LNCaP clone FGC (cell line): ENCODE results near the gene IQSEC1.

Experiments
- DNase-seq: peaks from one replicate; pipeline ENCODE4 v3.0.0-alpha.2; 2011; ENCODE audit warnings: low read depth
- H3K4me3 ChIP-seq: 2 replicates; pipeline ENCODE4 v1.5.1; 2011; ENCODE audit warnings: mild to moderate bottlenecking, low read depth, low read length, control low read depth
- TF ChIP-seq, protein P1 (sequence below): IDR thresholded peaks from 2 replicates; pipeline ENCODE4 v1.5.1; 2012; ENCODE audit warnings: mild to moderate bottlenecking; ENCODE audit not compliant: control insufficient read depth, insufficient read depth; ENCODE audit errors: extremely low read depth

Gene IQSEC1

DNA sequence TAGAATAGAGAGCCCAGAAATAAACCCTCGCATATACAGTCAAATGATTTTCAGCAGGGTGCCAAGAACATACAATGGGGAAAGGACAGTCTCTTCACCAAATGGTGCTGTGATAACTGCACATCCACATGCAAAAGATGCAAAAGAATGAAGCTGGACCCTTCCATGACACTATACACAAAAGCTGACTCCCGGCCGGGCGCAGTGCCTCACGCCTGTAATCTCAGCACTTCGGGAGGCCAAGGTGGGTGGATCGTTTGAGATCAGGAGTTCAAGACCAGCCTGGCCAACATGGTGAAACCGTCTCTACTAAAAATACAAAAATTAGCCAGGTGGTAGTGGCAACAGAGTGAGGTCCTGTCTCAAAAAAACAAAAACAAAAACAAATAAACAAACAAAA is 43.2 kb upstream of the IQSEC1 start:
- TF ChIP-seq, protein P1, sequence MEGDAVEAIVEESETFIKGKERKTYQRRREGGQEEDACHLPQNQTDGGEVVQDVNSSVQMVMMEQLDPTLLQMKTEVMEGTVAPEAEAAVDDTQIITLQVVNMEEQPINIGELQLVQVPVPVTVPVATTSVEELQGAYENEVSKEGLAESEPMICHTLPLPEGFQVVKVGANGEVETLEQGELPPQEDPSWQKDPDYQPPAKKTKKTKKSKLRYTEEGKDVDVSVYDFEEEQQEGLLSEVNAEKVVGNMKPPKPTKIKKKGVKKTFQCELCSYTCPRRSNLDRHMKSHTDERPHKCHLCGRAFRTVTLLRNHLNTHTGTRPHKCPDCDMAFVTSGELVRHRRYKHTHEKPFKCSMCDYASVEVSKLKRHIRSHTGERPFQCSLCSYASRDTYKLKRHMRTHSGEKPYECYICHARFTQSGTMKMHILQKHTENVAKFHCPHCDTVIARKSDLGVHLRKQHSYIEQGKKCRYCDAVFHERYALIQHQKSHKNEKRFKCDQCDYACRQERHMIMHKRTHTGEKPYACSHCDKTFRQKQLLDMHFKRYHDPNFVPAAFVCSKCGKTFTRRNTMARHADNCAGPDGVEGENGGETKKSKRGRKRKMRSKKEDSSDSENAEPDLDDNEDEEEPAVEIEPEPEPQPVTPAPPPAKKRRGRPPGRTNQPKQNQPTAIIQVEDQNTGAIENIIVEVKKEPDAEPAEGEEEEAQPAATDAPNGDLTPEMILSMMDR, result no peak

DNA sequence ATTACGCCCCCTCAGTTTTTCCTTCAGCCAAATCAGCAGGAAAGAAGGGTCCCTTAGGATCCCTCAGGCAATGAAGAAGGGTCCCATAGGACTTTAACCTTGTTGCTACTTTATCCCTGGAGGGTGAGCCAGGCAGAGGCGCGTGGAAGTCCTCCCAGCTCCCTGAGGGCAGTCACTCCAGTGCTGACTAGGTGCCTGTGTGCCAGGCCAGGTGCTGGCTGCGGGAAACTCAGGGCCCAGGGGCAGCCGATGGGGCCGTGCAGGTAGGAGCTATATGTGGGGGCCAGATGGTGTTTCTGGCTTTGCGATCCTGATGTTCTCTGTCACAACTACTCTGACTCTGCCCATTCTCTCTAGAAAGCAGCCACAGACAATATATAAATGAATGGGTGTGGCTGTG is 42.8 kb upstream of the IQSEC1 start:
- TF ChIP-seq, protein P1, result no peak
- no peak overlapping the region for H3K4me3 ChIP-seq
- no peak for DNase-seq

More for the DNA sequence above, 43.2 kb upstream of the IQSEC1 start:
- H3K4me3 ChIP-seq, result no peak overlapping the region
- DNase-seq, result no peak

DNA sequence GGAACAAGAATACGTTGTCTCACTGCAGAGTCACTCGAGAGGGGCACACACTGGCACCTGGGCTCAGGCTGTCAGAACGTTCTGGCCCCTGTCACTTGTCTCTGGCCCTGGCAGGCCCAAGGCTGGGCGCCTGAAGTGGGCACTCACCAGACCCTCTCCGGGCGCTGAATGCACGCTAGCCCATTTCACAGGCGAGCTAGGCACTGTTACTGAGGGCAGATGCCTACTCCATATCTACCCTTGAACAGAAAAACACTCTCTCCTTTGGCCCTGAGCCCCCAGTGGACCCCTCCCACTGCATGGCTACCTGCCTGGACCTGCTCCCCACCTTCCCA is 42.3 kb upstream of the IQSEC1 start:
- H3K4me3 ChIP-seq, result no peak overlapping the region
- DNase-seq, result no peak

DNA sequence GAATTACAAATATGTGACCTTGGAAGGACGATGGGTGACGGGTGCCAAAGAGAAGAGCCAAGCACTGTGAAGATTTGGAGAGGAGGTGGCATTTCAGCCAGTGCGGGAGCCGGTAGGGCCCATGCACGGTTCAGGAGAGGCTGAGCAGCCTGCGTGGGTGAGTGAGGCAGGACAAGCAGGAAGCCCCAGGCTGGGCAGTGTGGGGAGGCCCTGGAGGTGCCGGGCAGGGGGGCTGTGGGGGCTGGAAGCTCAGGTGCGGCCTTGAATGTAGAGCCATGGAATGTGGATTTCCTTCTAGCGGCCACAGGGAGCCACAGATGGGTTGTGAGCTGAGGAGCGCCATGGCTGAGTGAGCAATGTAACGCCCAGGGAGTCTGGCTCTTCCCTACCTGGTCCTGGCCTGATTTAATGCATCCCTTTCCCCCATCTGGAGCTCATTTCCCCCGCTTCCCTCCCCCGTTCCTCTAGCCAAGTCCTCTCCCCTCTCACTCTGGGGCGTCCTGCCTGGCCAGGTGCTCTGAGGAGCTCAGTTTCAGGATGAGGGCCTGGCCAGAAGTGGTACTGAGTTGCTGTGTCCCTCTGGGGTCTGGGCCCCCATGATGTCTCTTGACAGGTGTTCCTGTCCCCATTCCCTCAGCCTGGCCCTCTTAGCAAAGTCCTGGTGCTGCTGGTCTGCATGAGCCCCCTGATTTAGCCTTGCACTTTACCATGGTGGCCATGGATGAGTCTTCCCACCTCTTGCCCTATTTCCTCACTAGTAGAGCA is 41.8 kb upstream of the IQSEC1 start:
- no peak for DNase-seq
- H3K4me3 ChIP-seq, result no peak overlapping the region
- TF ChIP-seq, protein P1, result no peak

More for the DNA sequence above, 42.3 kb upstream of the IQSEC1 start:
- TF ChIP-seq, protein P1, result no peak

DNA sequence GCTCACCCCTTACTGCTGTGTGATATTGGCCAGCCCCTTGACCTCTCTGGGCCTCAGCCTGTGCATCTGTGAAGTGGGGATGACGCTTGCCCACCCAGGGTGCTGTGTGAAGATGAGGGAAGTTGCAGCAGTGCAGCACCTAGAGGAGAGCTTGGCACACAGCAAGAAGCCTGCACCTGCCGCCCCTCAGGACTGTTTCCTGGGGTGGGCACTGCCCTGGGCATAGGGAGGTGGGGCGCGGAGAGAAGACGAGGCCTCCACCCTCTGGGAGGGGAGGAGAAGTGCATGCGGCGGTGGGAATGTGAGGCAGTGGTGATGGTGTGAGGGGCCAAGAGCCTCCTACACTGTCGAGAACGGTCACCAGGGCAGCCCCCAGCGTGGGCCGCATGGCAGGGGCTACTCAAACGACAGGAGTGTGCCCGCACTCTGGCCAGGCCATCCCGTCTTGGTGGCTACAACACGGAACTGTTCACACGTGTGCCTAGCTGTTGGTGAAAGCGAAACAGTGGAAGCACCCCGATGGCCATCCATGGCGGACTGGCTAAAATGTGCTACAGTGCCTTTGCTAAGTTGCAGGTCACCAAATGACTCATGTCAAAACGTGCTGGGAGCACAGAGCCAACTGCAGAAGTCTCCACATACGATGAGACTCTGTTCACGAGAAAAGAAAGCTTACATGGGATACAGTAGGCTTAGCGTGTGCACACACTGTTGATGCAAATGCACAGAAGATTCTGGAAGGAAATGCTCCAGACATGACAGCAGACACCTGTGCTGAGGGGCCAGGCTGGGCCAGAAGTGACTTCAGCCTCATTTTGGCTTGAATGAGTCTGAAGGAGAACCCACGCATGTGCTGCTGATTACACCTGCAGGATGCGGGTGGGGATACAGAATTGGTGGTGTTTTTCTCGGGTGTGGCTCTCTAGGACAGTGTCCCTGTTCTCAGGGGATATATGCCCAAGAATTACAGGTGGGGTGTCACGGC is 40.4 kb upstream of the IQSEC1 start:
- no peak for DNase-seq
- TF ChIP-seq, protein P1, result no peak
- H3K4me3 ChIP-seq, result no peak overlapping the region

DNA sequence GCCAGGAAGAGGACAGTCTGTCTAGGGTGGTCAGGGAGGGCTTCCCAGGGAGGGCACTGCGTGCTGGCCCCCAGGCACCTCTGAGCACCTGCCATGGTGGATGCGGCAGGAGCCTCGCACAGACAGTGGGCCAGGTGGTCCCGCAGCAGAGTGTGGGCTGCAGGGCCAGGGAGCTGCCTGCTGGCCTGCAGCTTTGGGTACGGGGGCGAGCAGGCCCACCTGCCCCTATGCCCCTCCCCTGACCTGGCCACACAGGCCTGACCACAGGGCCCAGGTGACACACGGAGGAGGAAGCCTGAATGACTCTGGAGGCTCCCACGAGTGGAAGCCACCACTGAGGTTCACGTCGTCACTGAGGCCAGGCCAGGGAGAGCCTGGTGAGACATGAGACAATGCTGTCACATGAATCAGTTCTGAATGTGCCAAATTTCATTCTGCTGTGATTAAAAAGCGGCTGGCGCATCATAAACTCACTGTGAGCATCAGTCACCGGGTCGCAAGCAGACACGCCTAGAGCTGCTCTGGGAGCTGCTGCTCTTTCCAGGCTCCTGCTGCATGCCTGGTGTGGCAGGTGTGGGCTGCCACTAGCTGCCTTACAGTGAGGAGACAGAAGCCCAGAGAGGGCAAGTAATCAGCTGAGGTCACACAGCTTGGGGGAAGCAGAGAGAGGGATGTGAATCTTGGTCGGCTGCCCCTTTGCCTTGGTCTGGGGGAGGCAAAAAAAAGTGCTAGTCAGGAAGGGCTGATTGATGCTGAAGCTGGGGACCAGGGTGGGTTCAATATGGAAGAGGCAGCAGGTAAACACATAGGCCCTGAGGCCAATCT is 39.5 kb upstream of the IQSEC1 start:
- no peak overlapping the region for H3K4me3 ChIP-seq
- TF ChIP-seq, protein P1, result no peak
- no peak for DNase-seq
